OCI-LY1 (cell line): Measurements from ENCODE around the gene TAGLN.

Experiments used
- H2AFZ ChIP-seq: fragments of 200-600 bp; sonication (generic), shearing (Covaris generic); 2 replicates; pipeline ENCODE4 v1.6.0; 2014; ENCODE audit warnings: antibody characterized with exemption, mild to moderate bottlenecking, low read length
- H3F3A ChIP-seq: fragments of 200-600 bp; sonication (generic), shearing (Covaris generic); 2 replicates; pipeline ENCODE4 v1.6.0; 2014; ENCODE audit warnings: mild to moderate bottlenecking, antibody characterized with exemption, low read length, moderate library complexity; ENCODE audit not compliant: insufficient read depth
- H3K27ac ChIP-seq: fragments of 200-600 bp; sonication (generic); 2 replicates; pipeline ENCODE4 v1.5.1; 2014; ENCODE audit warnings: low read length, mixed run types, mild to moderate bottlenecking, low read depth; ENCODE audit not compliant: poor library complexity, severe bottlenecking
- H3K27me3 ChIP-seq: fragments of 200-600 bp; sonication (generic); 2 replicates; pipeline ENCODE4 v1.6.0; 2014; ENCODE audit warnings: antibody characterized with exemption, mild to moderate bottlenecking, low read length, moderate library complexity; ENCODE audit not compliant: insufficient read depth
- H3K36me3 ChIP-seq: fragments of 200-600 bp; sonication (generic); 2 replicates; pipeline ENCODE4 v1.6.1; 2014; ENCODE audit warnings: mild to moderate bottlenecking, antibody characterized with exemption, low read length, moderate library complexity, mixed read lengths; ENCODE audit not compliant: insufficient read depth
- H3K4me1 ChIP-seq: fragments of 200-600 bp; sonication (generic); 2 replicates; pipeline ENCODE4 v1.5.1; 2014; ENCODE audit warnings: mild to moderate bottlenecking, low read length, moderate library complexity; ENCODE audit not compliant: insufficient read depth, severe bottlenecking
- H3K4me2 ChIP-seq: fragments of 200-600 bp; sonication (generic), shearing (Covaris generic); 2 replicates; pipeline ENCODE4 v1.6.1; 2014; ENCODE audit warnings: low read length
- H3K4me3 ChIP-seq: fragments of 200-600 bp; sonication (generic); 2 replicates; pipeline ENCODE4 v1.5.1; 2014; ENCODE audit warnings: low read length, low read depth, mild to moderate bottlenecking, mixed read lengths; ENCODE audit not compliant: poor library complexity, severe bottlenecking
- H3K79me2 ChIP-seq: fragments of 200-600 bp; shearing (Covaris generic); 2 replicates; pipeline ENCODE4 v1.6.1; 2016; ENCODE audit warnings: mixed run types, low read length, mixed read lengths; ENCODE audit not compliant: insufficient read depth
- H3K9ac ChIP-seq: fragments of 200-600 bp; sonication (generic), shearing (Covaris generic); 2 replicates; pipeline ENCODE4 v1.6.1; 2014; ENCODE audit warnings: mild to moderate bottlenecking, low read length, mixed read lengths
- H3K9me2 ChIP-seq: fragments of 200-600 bp; sonication (generic), shearing (Covaris generic); 2 replicates; pipeline ENCODE4 v1.6.1; 2014; ENCODE audit warnings: low read depth, mild to moderate bottlenecking, low read length, mixed read lengths
- H3K9me3 ChIP-seq: fragments of 200-600 bp; shearing (Covaris generic); 2 replicates; pipeline ENCODE4 v1.6.1; 2014; ENCODE audit warnings: low read length, mixed read lengths
- H4K20me1 ChIP-seq: fragments of 200-600 bp; sonication (generic), shearing (Covaris generic); 2 replicates; pipeline ENCODE4 v1.6.0; 2016; ENCODE audit warnings: mild to moderate bottlenecking, low read length; ENCODE audit not compliant: insufficient read depth
- EZH2 ChIP-seq: fragments of 200-600 bp; sonication (generic), shearing (Covaris generic); IDR thresholded peaks from 2 replicates; pipeline ENCODE4 v1.8.0; 2017; ENCODE audit warnings: borderline replicate concordance, mixed run types, mild to moderate bottlenecking, antibody characterized with exemption, low read length, moderate library complexity, mixed read lengths
- TF ChIP-seq, protein P1 (sequence below): fragments of 200-600 bp; sonication (generic), shearing (Covaris generic); IDR thresholded peaks from 2 replicates; pipeline ENCODE4 v1.5.1; 2017; ENCODE audit warnings: mild to moderate bottlenecking, antibody characterized with exemption, low read length, moderate library complexity, mixed read lengths

The TAGLN gene

GRCh38 chr11:117192401-117192875, 6.7 kb upstream of the TAGLN start:
- Histone ChIP-seq H3K4me1 (peaks cover 13% of the 10 kb centered on the region), H3K36me3 (peaks cover 16% of the 10 kb centered on the region), H3K4me3 (no peak overlapping the region), H3F3A (no peaks in the 10 kb centered on the region), H4K20me1 (no peaks in the 10 kb centered on the region), H3K9ac (no peak overlapping the region), H3K4me2 (no peak overlapping the region), H3K9me2 (no peaks in the 10 kb centered on the region), H3K79me2 (no peaks in the 10 kb centered on the region), H2AFZ (no peak overlapping the region), H3K27me3 (no peaks in the 10 kb centered on the region), H3K27ac (no peak overlapping the region), H3K9me3 (no peaks in the 10 kb centered on the region)
- TF ChIP-seq EZH2, result no peak
- TF ChIP-seq, protein P1, sequence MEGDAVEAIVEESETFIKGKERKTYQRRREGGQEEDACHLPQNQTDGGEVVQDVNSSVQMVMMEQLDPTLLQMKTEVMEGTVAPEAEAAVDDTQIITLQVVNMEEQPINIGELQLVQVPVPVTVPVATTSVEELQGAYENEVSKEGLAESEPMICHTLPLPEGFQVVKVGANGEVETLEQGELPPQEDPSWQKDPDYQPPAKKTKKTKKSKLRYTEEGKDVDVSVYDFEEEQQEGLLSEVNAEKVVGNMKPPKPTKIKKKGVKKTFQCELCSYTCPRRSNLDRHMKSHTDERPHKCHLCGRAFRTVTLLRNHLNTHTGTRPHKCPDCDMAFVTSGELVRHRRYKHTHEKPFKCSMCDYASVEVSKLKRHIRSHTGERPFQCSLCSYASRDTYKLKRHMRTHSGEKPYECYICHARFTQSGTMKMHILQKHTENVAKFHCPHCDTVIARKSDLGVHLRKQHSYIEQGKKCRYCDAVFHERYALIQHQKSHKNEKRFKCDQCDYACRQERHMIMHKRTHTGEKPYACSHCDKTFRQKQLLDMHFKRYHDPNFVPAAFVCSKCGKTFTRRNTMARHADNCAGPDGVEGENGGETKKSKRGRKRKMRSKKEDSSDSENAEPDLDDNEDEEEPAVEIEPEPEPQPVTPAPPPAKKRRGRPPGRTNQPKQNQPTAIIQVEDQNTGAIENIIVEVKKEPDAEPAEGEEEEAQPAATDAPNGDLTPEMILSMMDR, result no peak

DNA sequence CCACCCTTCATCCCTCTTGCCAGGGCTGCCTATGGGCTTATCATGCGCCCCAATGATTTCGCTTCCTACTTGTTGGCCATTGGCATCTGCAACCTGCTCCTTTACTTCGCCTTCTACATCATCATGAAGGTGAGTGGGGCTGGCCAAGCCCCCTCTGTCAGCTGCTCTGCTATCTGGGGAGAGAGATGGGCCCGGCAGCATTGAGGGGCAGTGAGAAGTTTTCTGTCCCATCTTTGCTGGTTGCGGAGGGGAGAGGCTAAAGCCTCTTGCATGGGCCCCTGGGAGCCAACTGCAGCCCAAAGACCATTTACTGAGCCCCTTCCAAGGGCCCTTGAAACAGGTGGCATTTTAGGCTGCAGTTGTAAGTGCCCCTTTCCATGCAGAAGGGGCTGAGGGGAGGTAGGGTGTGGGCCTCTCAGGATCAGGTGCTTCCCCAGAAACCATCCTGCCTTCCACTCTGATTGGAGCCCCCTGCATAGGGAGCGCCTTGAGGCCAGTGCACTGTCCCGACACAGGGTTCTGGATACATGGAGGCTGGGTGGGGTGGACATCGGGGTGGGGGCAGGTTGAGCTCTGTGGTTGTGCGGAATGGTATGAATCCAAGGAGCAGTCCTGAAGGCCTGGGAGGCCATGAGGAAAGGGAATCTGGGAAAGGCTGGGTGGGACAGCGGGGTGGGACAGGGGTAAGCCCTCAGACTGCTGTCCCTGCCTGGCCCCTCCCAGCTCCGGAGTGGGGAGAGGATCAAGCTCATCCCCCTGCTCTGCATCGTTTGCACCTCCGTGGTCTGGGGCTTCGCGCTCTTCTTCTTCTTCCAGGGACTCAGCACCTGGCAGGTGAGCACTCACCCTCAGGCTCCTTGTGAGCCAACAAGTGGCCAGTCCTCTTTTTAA, 5.8 kb upstream of the TAGLN start:
- peaks cover 13% of the 10 kb centered on the region for H3K4me1 ChIP-seq
- H2AFZ ChIP-seq, result no peak overlapping the region
- no peak overlapping the region for H3K4me3 ChIP-seq
- no peaks in the 10 kb centered on the region for H3K79me2 ChIP-seq
- H3K9me2 ChIP-seq, result no peaks in the 10 kb centered on the region
- H3F3A ChIP-seq, result no peaks in the 10 kb centered on the region
- H4K20me1 ChIP-seq, result no peaks in the 10 kb centered on the region
- peaks cover 16% of the 10 kb centered on the region for H3K36me3 ChIP-seq
- no peak overlapping the region for H3K9ac ChIP-seq
- H3K9me3 ChIP-seq, result no peaks in the 10 kb centered on the region
- H3K27me3 ChIP-seq, result no peaks in the 10 kb centered on the region
- H3K4me2 ChIP-seq, result no peak overlapping the region
- H3K27ac ChIP-seq, result no peak overlapping the region
- no peak for TF ChIP-seq EZH2
- TF ChIP-seq, protein P1, result no peak

DNA sequence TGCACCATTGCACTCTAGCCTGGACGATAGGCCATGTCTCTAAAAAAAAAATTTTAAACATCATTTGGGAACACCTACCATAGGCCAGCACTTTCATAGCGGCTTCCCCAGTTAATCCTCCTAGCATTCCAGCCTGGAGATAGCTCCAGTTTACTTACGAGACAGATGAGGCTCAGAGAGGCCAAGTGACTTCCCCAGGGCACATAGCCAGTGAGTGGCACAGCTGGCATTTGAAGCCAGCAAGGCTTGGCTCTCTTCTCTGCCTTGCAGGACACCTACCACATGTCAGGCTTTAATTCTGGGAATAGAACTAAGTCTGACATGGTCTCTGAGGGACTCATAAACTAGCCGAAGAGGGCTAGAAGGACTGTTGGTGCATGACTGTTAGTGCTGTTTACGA, 4.9 kb upstream of the TAGLN start:
- H3K9ac ChIP-seq, result no peak overlapping the region
- peaks cover 8% of the 10 kb centered on the region for H3K4me1 ChIP-seq
- H3K4me3 ChIP-seq, result no peak overlapping the region
- H3K27me3 ChIP-seq, result no peaks in the 10 kb centered on the region
- no peak overlapping the region for H3K4me2 ChIP-seq
- TF ChIP-seq EZH2, result no peak
- TF ChIP-seq, protein P1, result no peak
- H3K9me3 ChIP-seq, result no peaks in the 10 kb centered on the region
- no peak overlapping the region for H2AFZ ChIP-seq
- peaks cover 8% of the 10 kb centered on the region for H3K36me3 ChIP-seq
- no peaks in the 10 kb centered on the region for H3K79me2 ChIP-seq
- H4K20me1 ChIP-seq, result no peaks in the 10 kb centered on the region
- no peaks in the 10 kb centered on the region for H3F3A ChIP-seq
- no peaks in the 10 kb centered on the region for H3K9me2 ChIP-seq
- H3K27ac ChIP-seq, result no peak overlapping the region
